ENCODE results near the gene PTPRE. TPM values are rescaled to one million over a fixed set of nuclear protein-coding genes. Genes with fewer than 3 reads are reported as not detected.

Gene PTPRE
- total RNA-seq, 1 experiment from 2014 or later: 0.70 TPM

GRCh38 chr10:127872011-127872761 lies 34.7 kb upstream of the PTPRE start:
- DNase-seq: no peak
- no peak overlapping the region for H3K4me2 ChIP-seq (ENCODE audit: insufficient read depth, insufficient read length, low read length)
- Mint-ChIP-seq H3K36me3 (ENCODE audit: insufficient read depth in 1 of 3, low read depth in 3 of 3) (peaks cover 0 to 3% (median 0%) of the 10 kb centered on the region in 3 experiments; a peak in 1 of 7 replicates), H3K4me1 (no peaks in the 10 kb centered on the region), H3K27me3 (ENCODE audit: low read depth) (peaks cover 3% of the 10 kb centered on the region), H3K9me3 (peaks cover 4% of the 10 kb centered on the region in 2 experiments; a peak in 2 of 5 replicates), H3K27ac (no peak overlapping the region; a peak in 1 of 7 replicates), H3K4me3 (no peak overlapping the region)
- no peaks in the 10 kb centered on the region for H3K27me3 ChIP-seq (ENCODE audit: insufficient read depth, low read length)
- H3K27ac ChIP-seq (ENCODE audit: insufficient read length, low read depth, low read length): no peak overlapping the region
- no CpG with 5 or more reads among the region's 23 CpGs for WGBS (ENCODE audit: extremely low coverage, insufficient read length, low lambda C conversion rate)
- no peaks in the 10 kb centered on the region for H3K23me2 ChIP-seq (ENCODE audit: insufficient read length, low read depth, low read length, poor library complexity, severe bottlenecking)
- H2BK20ac ChIP-seq (ENCODE audit: low read depth, low read length, poor library complexity, severe bottlenecking): no peak overlapping the region
- H3T11ph ChIP-seq (ENCODE audit: low read length): no peak overlapping the region
- H3K4ac ChIP-seq (ENCODE audit: low read depth, low read length): no peak overlapping the region
- no peak overlapping the region for H2BK12ac ChIP-seq (ENCODE audit: insufficient read length, low read depth, low read length)
- no peak for TF ChIP-seq CTCF (conservative IDR thresholded peaks at IDR 0.05)
- no peak overlapping the region for H2BK5ac ChIP-seq (ENCODE audit: insufficient read length, low read length)
- H3K9me3 ChIP-seq (ENCODE audit: control insufficient read depth, low read depth, low read length): no peaks in the 10 kb centered on the region
- no peak overlapping the region for H2BK120ac ChIP-seq (ENCODE audit: low read depth, low read length, poor library complexity, severe bottlenecking)
- H3K79me1 ChIP-seq (ENCODE audit: insufficient read depth, low read depth, low read length, poor library complexity, severe bottlenecking): no peaks in the 10 kb centered on the region
- no peak overlapping the region for H4K8ac ChIP-seq (replicated peaks; ENCODE audit: insufficient read length, low read depth, low read length)
- H3K9ac ChIP-seq (ENCODE audit: extremely low read depth, insufficient read length, low read length): no peak overlapping the region
- no peak overlapping the region for H2AFZ ChIP-seq (ENCODE audit: low read length)
- H3K4me1 ChIP-seq (ENCODE audit: insufficient read depth, low read length): no peaks in the 10 kb centered on the region
- H2BK15ac ChIP-seq (ENCODE audit: low read depth, low read length): no peak overlapping the region
- no peak overlapping the region for H3K14ac ChIP-seq (ENCODE audit: insufficient read depth, low read length)
- no peaks in the 10 kb centered on the region for H3K79me2 ChIP-seq (ENCODE audit: insufficient read depth, low read length)
- H3K56ac ChIP-seq (ENCODE audit: insufficient read length, low read depth, low read length): no peak overlapping the region
- H2AK5ac ChIP-seq (ENCODE audit: insufficient read length, low read length): no peak overlapping the region
- no peaks in the 10 kb centered on the region for H4K20me1 ChIP-seq (ENCODE audit: control insufficient read depth, insufficient read depth, insufficient read length)
- no peak overlapping the region for H4K91ac ChIP-seq (ENCODE audit: insufficient read length, low read depth, low read length)
- H3K18ac ChIP-seq (ENCODE audit: insufficient read length, low read depth, low read length): no peak overlapping the region
- no peak overlapping the region for H3K23ac ChIP-seq (ENCODE audit: insufficient read length, low read depth, low read length)
- H4K5ac ChIP-seq (ENCODE audit: insufficient read length, low read depth, low read length): no peak overlapping the region

Data from H9 (cell line).